ENCODE data around the gene MTMR3. TPM values are rescaled to one million over a fixed set of nuclear protein-coding genes. Genes with fewer than 3 reads are reported as not detected.

Gene MTMR3
- polyA plus RNA-seq, 2 of the 4 experiments (the other 2 are of a cell fraction) = 7.4 to 18.8 TPM

DNA sequence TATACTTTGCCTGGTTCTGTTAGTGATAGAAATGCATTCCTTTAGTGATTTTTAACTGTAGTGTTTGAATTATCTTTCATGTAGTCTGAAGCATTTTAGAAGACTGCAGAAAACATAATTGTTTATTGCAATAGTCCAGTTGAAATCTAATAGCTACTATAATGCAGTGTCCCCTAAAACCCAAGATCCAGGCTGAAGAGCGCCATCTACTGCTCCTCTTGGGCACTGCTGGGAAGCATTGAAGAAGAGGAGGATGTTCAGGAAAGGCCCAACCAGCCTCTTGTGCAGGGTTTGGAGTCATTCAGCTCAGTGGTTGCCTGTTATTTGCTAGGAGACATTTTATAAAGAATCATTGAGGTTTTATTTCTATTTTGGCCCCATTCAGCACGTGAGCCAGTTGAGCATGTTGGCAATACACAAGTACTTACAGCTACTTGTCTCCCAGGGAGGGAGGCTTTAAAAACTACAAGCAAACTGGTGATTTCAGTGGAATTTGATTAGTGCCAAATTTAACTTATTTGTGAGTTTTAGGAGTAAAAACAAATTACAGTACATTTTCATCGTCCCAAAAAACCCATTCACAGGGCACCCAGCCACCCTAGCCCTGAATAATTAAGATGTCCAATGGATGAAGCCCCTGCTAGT, 122.4 kb downstream of the MTMR3 start:
- FAIRE-seq (no peak), ATAC-seq (peak; percentile 68 to 90; a peak in 3 of 6 replicates), DNase-seq (ENCODE audit: low read depth in 1 of 2, low spot score in 1 of 2) (peak; percentile 27 to 53)
- ChIA-PET CTCF (interaction anchor here (0.6 to 3.3 kb wide), 75 partner anchors 9 to 451 kb away, joined by 3 to 22 read pairs (median 5); partner anchors contain the start of genes ASCC2, UQCR10 and ZMAT5), POLR2A (no interaction called here)
- TF ChIP-seq SMC3 (IDR thresholded peaks at IDR 0.05) (peak; percentile 83), FOXS1 (CRISPR knock-in tag; IDR thresholded peaks at IDR 0.05) (no peak), RAD21 (conservative IDR thresholded peaks at IDR 0.05 in 1 of 2, IDR thresholded peaks at IDR 0.05 in 1 of 2) (peak; percentile 86 to 92)
- TF ChIP-seq, protein P1, sequence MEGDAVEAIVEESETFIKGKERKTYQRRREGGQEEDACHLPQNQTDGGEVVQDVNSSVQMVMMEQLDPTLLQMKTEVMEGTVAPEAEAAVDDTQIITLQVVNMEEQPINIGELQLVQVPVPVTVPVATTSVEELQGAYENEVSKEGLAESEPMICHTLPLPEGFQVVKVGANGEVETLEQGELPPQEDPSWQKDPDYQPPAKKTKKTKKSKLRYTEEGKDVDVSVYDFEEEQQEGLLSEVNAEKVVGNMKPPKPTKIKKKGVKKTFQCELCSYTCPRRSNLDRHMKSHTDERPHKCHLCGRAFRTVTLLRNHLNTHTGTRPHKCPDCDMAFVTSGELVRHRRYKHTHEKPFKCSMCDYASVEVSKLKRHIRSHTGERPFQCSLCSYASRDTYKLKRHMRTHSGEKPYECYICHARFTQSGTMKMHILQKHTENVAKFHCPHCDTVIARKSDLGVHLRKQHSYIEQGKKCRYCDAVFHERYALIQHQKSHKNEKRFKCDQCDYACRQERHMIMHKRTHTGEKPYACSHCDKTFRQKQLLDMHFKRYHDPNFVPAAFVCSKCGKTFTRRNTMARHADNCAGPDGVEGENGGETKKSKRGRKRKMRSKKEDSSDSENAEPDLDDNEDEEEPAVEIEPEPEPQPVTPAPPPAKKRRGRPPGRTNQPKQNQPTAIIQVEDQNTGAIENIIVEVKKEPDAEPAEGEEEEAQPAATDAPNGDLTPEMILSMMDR (IDR thresholded peaks at IDR 0.05) = peak; percentile 88
- H3K4me2 ChIP-seq = no peak overlapping the region
- no peak overlapping the region for H3K27ac ChIP-seq
- no peaks in the 10 kb centered on the region for H3K9me3 ChIP-seq
- 9% methylated on average over 3 of the region's 3 CpGs for WGBS (ENCODE audit: missing lambda C conversion rate)
- no peak overlapping the region for H3K4me3 ChIP-seq
- H3K4me1 ChIP-seq = peaks cover 4% of the 10 kb centered on the region; the same call in 1 of the 3 replicates

DNA sequence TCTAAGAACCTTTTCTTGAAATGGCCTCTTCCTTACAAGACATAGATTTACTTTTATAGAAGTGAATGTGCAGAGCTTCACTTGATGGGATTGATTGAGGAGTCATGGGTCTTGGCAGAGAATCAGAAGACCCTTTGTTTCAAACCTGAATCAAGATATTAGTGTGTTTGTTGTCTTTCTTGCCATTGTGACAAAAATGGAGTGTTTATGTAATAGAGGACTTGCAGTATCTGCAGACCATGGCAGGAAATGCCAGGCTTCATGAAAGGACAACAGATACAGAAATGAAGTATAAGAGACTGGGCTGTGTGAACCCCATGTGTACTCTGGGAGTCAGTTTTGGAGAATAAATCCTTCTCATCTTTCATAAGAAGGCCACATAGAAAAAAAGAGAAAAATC, 124.4 kb downstream of the MTMR3 start:
- POLR2A ChIA-PET = no interaction called here
- ATAC-seq (no peak), DNase-seq (ENCODE audit: low read depth in 1 of 2, low spot score in 1 of 2) (no peak), FAIRE-seq (no peak)
- H3K27ac ChIP-seq = no peak overlapping the region
- no peak overlapping the region for H3K4me2 ChIP-seq
- no peak for TF ChIP-seq NPAS2 (CRISPR knock-in tag; IDR thresholded peaks at IDR 0.05; ENCODE audit: borderline replicate concordance)
- TF ChIP-seq RARB (CRISPR knock-in tag; IDR thresholded peaks at IDR 0.05) = no peak
- no peak for TF ChIP-seq ZNF302 (CRISPR knock-in tag; IDR thresholded peaks at IDR 0.05)
- no peak for TF ChIP-seq FOSB (CRISPR knock-in tag; IDR thresholded peaks at IDR 0.05)
- no peak for TF ChIP-seq CEBPB (IDR thresholded peaks at IDR 0.05)
- TF ChIP-seq MAZ (IDR thresholded peaks at IDR 0.05; ENCODE audit: borderline replicate concordance, low read depth, low read length) = no peak
- TF ChIP-seq, protein P2, sequence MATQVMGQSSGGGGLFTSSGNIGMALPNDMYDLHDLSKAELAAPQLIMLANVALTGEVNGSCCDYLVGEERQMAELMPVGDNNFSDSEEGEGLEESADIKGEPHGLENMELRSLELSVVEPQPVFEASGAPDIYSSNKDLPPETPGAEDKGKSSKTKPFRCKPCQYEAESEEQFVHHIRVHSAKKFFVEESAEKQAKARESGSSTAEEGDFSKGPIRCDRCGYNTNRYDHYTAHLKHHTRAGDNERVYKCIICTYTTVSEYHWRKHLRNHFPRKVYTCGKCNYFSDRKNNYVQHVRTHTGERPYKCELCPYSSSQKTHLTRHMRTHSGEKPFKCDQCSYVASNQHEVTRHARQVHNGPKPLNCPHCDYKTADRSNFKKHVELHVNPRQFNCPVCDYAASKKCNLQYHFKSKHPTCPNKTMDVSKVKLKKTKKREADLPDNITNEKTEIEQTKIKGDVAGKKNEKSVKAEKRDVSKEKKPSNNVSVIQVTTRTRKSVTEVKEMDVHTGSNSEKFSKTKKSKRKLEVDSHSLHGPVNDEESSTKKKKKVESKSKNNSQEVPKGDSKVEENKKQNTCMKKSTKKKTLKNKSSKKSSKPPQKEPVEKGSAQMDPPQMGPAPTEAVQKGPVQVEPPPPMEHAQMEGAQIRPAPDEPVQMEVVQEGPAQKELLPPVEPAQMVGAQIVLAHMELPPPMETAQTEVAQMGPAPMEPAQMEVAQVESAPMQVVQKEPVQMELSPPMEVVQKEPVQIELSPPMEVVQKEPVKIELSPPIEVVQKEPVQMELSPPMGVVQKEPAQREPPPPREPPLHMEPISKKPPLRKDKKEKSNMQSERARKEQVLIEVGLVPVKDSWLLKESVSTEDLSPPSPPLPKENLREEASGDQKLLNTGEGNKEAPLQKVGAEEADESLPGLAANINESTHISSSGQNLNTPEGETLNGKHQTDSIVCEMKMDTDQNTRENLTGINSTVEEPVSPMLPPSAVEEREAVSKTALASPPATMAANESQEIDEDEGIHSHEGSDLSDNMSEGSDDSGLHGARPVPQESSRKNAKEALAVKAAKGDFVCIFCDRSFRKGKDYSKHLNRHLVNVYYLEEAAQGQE (IDR thresholded peaks at IDR 0.05) = no peak
- H3K4me3 ChIP-seq = no peak overlapping the region
- H3K4me1 ChIP-seq = no peaks in the 10 kb centered on the region
- no peaks in the 10 kb centered on the region for H3K9me3 ChIP-seq
- CTCF ChIA-PET = interaction anchor here (1.0 to 2.5 kb wide), 7 partner anchors 81 to 382 kb away, joined by 3 to 7 read pairs (median 3); no protein-coding TSS in a partner anchor

DNA sequence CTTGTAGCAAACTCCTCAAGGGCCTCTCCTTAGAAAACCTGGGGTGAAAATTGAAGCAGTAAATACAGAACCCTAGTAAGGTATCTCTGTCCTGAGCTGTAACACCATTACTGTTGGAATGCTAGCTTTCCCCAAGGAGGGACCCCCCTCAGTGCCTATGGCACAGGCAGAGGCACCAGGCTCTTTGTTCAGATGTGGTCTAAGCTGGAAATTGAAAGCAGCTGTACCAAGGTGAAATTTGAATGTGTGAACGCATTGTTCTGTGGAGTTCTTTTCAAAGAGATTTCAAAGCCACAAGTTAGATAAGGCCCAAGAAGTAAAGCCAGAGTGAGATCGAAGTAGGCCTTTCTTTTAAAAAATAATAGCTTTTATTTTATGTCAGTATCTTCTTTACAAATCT, 125.4 kb downstream of the MTMR3 start:
- Histone ChIP-seq H3K4me1 (no peaks in the 10 kb centered on the region), H3K27ac (no peak overlapping the region), H3K4me3 (no peak overlapping the region), H3K4me2 (no peak overlapping the region), H3K9me3 (no peaks in the 10 kb centered on the region)
- ATAC-seq (no peak), FAIRE-seq (no peak), DNase-seq (ENCODE audit: low read depth in 1 of 2, low spot score in 1 of 2) (no peak)
- TF ChIP-seq KDM1A (IDR thresholded peaks at IDR 0.05; ENCODE audit: low read depth) (no peak), ZNF302 (CRISPR knock-in tag; IDR thresholded peaks at IDR 0.05) (no peak), TFCP2L1 (CRISPR knock-in tag; IDR thresholded peaks at IDR 0.05) (no peak), ZSCAN20 (CRISPR knock-in tag; IDR thresholded peaks at IDR 0.05) (no peak), RFX5 (IDR thresholded peaks at IDR 0.05) (no peak), EHF (CRISPR knock-in tag; IDR thresholded peaks at IDR 0.05) (no peak), CHD4 (IDR thresholded peaks at IDR 0.05; ENCODE audit: borderline replicate concordance) (no peak), HDAC2 (IDR thresholded peaks at IDR 0.05) (no peak), JUNB (IDR thresholded peaks at IDR 0.05) (no peak), FOSB (CRISPR knock-in tag; IDR thresholded peaks at IDR 0.05) (no peak)
- TF ChIP-seq, protein P3, sequence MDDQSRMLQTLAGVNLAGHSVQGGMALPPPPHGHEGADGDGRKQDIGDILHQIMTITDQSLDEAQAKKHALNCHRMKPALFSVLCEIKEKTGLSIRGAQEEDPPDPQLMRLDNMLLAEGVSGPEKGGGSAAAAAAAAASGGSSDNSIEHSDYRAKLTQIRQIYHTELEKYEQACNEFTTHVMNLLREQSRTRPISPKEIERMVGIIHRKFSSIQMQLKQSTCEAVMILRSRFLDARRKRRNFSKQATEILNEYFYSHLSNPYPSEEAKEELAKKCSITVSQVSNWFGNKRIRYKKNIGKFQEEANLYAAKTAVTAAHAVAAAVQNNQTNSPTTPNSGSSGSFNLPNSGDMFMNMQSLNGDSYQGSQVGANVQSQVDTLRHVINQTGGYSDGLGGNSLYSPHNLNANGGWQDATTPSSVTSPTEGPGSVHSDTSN (IDR thresholded peaks at IDR 0.05) = no peak
- TF ChIP-seq, protein P4, sequence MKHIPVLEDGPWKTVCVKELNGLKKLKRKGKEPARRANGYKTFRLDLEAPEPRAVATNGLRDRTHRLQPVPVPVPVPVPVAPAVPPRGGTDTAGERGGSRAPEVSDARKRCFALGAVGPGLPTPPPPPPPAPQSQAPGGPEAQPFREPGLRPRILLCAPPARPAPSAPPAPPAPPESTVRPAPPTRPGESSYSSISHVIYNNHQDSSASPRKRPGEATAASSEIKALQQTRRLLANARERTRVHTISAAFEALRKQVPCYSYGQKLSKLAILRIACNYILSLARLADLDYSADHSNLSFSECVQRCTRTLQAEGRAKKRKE (CRISPR knock-in tag; IDR thresholded peaks at IDR 0.05; ENCODE audit: low read depth) = no peak
- POLR2A ChIA-PET = no interaction called here
- CTCF ChIA-PET = interaction anchor here (0.6 to 2.5 kb wide), 8 partner anchors 13 to 466 kb away, joined by 3 to 7 read pairs (median 3); no protein-coding TSS in a partner anchor
- WGBS (ENCODE audit: missing lambda C conversion rate) = 93% methylated on average over 2 of the region's 2 CpGs

Measured in A549 (cell line).